Neural cell (in vitro differentiated cells): ENCODE measurements around the gene SPATA31C1.
"Not testable (repeated sequence)": the region's sequence is repeated elsewhere in the genome, so short reads cannot be mapped to it uniquely, and the experiment has no call there.

ENCODE experiments used
- EZH2 ChIP-seq: fragments of 200-600, 300-800 bp; shearing (Covaris generic), sonication (generic); IDR thresholded peaks from 2 replicates; pipeline ENCODE4 v1.6.1; 2014; ENCODE audit warnings: antibody characterized with exemption, low read length, borderline replicate concordance, mild to moderate bottlenecking; ENCODE audit not compliant: insufficient read depth, poor library complexity, severe bottlenecking
- MXI1 ChIP-seq: fragments of 450-650 bp; conservative IDR thresholded peaks from 2 replicates; pipeline ENCODE4 v1.6.1; 2014; ENCODE audit warnings: antibody characterized with exemption, mild to moderate bottlenecking; ENCODE audit not compliant: poor library complexity, severe bottlenecking
- TF ChIP-seq, protein P1 (sequence below): fragments of 450-650 bp; IDR thresholded peaks from 2 replicates; pipeline ENCODE4 v1.5.1; 2014; ENCODE audit warnings: antibody characterized with exemption, mild to moderate bottlenecking, moderate library complexity; ENCODE audit not compliant: poor library complexity, severe bottlenecking
- TF ChIP-seq, protein P2 (sequence below): IDR thresholded peaks from 2 replicates; pipeline ENCODE4 v1.6.1; 2012; ENCODE audit warnings: borderline replicate concordance

DNA sequence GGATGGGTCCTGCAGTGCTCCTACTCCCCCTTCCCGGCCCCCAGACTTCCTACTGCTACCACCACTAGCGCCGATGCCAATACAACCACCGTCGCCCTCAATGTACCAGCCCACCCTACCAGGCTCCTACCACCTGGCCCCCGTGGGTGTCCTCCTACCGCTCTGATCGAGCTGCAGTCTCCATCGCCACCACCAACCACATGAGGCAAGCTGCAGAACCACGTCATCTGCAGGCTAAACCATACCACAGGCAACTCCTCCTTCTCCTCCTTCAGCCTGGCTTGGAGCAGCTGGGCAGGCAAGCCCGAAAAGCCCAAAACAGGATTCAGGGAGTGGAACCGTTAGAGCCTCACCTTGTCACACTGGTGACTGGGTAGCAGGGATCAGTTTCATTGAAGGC, 19.6 kb downstream of the SPATA31C1 start:
- TF ChIP-seq EZH2, MXI1: not testable (repeated sequence)
- TF ChIP-seq, protein P1, sequence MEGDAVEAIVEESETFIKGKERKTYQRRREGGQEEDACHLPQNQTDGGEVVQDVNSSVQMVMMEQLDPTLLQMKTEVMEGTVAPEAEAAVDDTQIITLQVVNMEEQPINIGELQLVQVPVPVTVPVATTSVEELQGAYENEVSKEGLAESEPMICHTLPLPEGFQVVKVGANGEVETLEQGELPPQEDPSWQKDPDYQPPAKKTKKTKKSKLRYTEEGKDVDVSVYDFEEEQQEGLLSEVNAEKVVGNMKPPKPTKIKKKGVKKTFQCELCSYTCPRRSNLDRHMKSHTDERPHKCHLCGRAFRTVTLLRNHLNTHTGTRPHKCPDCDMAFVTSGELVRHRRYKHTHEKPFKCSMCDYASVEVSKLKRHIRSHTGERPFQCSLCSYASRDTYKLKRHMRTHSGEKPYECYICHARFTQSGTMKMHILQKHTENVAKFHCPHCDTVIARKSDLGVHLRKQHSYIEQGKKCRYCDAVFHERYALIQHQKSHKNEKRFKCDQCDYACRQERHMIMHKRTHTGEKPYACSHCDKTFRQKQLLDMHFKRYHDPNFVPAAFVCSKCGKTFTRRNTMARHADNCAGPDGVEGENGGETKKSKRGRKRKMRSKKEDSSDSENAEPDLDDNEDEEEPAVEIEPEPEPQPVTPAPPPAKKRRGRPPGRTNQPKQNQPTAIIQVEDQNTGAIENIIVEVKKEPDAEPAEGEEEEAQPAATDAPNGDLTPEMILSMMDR = not testable (repeated sequence)
- TF ChIP-seq, protein P2, sequence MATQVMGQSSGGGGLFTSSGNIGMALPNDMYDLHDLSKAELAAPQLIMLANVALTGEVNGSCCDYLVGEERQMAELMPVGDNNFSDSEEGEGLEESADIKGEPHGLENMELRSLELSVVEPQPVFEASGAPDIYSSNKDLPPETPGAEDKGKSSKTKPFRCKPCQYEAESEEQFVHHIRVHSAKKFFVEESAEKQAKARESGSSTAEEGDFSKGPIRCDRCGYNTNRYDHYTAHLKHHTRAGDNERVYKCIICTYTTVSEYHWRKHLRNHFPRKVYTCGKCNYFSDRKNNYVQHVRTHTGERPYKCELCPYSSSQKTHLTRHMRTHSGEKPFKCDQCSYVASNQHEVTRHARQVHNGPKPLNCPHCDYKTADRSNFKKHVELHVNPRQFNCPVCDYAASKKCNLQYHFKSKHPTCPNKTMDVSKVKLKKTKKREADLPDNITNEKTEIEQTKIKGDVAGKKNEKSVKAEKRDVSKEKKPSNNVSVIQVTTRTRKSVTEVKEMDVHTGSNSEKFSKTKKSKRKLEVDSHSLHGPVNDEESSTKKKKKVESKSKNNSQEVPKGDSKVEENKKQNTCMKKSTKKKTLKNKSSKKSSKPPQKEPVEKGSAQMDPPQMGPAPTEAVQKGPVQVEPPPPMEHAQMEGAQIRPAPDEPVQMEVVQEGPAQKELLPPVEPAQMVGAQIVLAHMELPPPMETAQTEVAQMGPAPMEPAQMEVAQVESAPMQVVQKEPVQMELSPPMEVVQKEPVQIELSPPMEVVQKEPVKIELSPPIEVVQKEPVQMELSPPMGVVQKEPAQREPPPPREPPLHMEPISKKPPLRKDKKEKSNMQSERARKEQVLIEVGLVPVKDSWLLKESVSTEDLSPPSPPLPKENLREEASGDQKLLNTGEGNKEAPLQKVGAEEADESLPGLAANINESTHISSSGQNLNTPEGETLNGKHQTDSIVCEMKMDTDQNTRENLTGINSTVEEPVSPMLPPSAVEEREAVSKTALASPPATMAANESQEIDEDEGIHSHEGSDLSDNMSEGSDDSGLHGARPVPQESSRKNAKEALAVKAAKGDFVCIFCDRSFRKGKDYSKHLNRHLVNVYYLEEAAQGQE = not testable (repeated sequence)
